NOMO-1 treated with dmso at 0.1 percent for 144 hours (cell line): ENCODE data around the gene BICDL2.
A peak's percentile ranks its signal among the peaks of the same experiment; 100 is the strongest.

ENCODE experiments used
- DNase-seq: peaks from one replicate; lab custom pipeline; 2025; ENCODE audit not compliant: unreplicated experiment; lab: John Stamatoyannopoulos, UW

Gene BICDL2

GRCh38 chr16:3026609-3027488, 9.9 kb downstream of the BICDL2 start:
- no peak for DNase-seq

GRCh38 chr16:3026003-3026378, 10.8 kb downstream of the BICDL2 start:
- DNase-seq = no peak

- DNase-seq = no peak
These were observed 11.4 kb downstream of the BICDL2 start for GRCh38 chr16:3025032-3026002.

- peak; percentile 98 for DNase-seq
These were observed 12.9 kb downstream of the BICDL2 start, which contains the start of the genes HCFC1R1 and THOC6 for GRCh38 chr16:3023669-3024478. HCFC1R1 (minus strand) TSS chr16:3023942; CDS start chr16:3023941, 1 bp downstream. THOC6 (plus strand) TSS chr16:3024035; CDS start chr16:3024327, 292 bp downstream.

GRCh38 chr16:3023415-3023668, 13.4 kb downstream of the BICDL2 start:
- no peak for DNase-seq

GRCh38 chr16:3022684-3023414, 13.9 kb downstream of the BICDL2 start:
- no peak for DNase-seq

GRCh38 chr16:3022208-3022683, 14.5 kb downstream of the BICDL2 start:
- DNase-seq = peak; percentile 47

- DNase-seq = peak; percentile 78
These were observed 15.1 kb downstream of the BICDL2 start for GRCh38 chr16:3021449-3022207.

- no peak for DNase-seq
These were observed 15.9 kb downstream of the BICDL2 start for GRCh38 chr16:3020604-3021448.

GRCh38 chr16:3020247-3020603, 16.5 kb downstream of the BICDL2 start, which contains the start of gene TNFRSF12A:
TNFRSF12A (plus strand) TSS chr16:3020368; CDS start chr16:3020398, 30 bp downstream.
- DNase-seq = peak; percentile 57

GRCh38 chr16:3019594-3020246, 17.0 kb downstream of the BICDL2 start:
- no peak for DNase-seq

- DNase-seq = no peak
These were observed 18.8 kb downstream of the BICDL2 start, which contains the start of gene CLDN6 for GRCh38 chr16:3017794-3018506. CLDN6 (minus strand) TSS chr16:3018183; CDS start chr16:3016021, 2,162 bp downstream.

- no peak for DNase-seq
These were observed 19.4 kb downstream of the BICDL2 start for GRCh38 chr16:3017344-3017743.

- DNase-seq = no peak
These were observed 20.8 kb downstream of the BICDL2 start for GRCh38 chr16:3015865-3016521.

GRCh38 chr16:3014971-3015370, 21.8 kb downstream of the BICDL2 start:
- no peak for DNase-seq

- no peak for DNase-seq
These were observed 22.6 kb downstream of the BICDL2 start for GRCh38 chr16:3013998-3014690.
